Stomach (tissue), 9 donors: ENCODE data around the gene CGB7. TPM values are rescaled to one million over a fixed set of nuclear protein-coding genes. Genes with fewer than 3 reads are reported as not detected.
A peak's percentile ranks its signal among the peaks of the same experiment; 100 is the strongest.
"Not testable (repeated sequence)": the region's sequence is repeated elsewhere in the genome, so short reads cannot be mapped to it uniquely, and the experiment has no call there.

Experiments
- DNase-seq, 2 donors: peaks; one replicate each; pipeline versions ENCODE4 v3.0.0 to v3.0.0-alpha.2; 2013 to 2019
- H3K27ac ChIP-seq, 5 donors: fragments of 200-600 bp in 4 of 5; sonication (generic) in 4 of 5; one replicate each; pipeline ENCODE4 v1.5.1; 2013 to 2019; ENCODE audit warnings: mild to moderate bottlenecking in 1 of 5, moderate library complexity in 1 of 5
- H3K27me3 ChIP-seq, 3 donors: fragments of 200-600 bp; sonication (generic); one replicate each; pipeline ENCODE4 v1.5.1; 2017 to 2019; ENCODE audit warnings: mixed run types in 1 of 3
- H3K36me3 ChIP-seq, 4 donors: fragments of 200-600 bp; sonication (generic); 1 replicate in 3 of 4; 2 replicates in 1 of 4; pipeline ENCODE4 v1.5.1; 2016 to 2019
- H3K4me1 ChIP-seq, 4 donors: fragments of 200-600 bp; sonication (generic); one replicate each; pipeline ENCODE4 v1.5.1; 2016 to 2019
- H3K4me3 ChIP-seq, 4 donors: fragments of 200-600 bp; sonication (generic) in 3 of 4; one replicate each; pipeline ENCODE4 v1.5.1; 2016 to 2019; ENCODE audit warnings: mild to moderate bottlenecking in 1 of 4
- H3K9me3 ChIP-seq, 4 donors: fragments of 200-600 bp; sonication (generic); one replicate each; pipeline ENCODE4 v1.5.1; 2016 to 2019
- EP300 ChIP-seq: sonication (generic); formaldehyde crosslinking; IDR thresholded peaks from one replicate; pipeline ENCODE4 v1.6.1; 2017; ENCODE audit warnings: antibody characterized with exemption
- POLR2A ChIP-seq, 4 donors: fragments of 450-650 bp; IDR thresholded peaks; one replicate each; pipeline ENCODE4 v1.6.1; 2016; ENCODE audit warnings: antibody characterized with exemption in 4 of 4, control low read depth in 2 of 4, mild to moderate bottlenecking in 1 of 4, moderate library complexity in 1 of 4
- POLR2AphosphoS5 ChIP-seq, 3 donors: sonication (generic); formaldehyde crosslinking; IDR thresholded peaks; one replicate each; pipeline ENCODE4 v1.6.1; 2016; ENCODE audit warnings: antibody characterized with exemption in 3 of 3
- WGBS, 5 donors: extraction: QIAGEN DNeasy Blood & Tissue Kit in 3 of 5; methylation state at CpG; one replicate each; pipeline versions ENCODE4 v1.1.5 to v1.1.7; 2013 to 2018; 5-methylcytosine and 5-hydroxymethylcytosine counted together
- intact Hi-C: fragments of 100-400 bp; cut with DNase I; formaldehyde crosslinking; loops from one replicate; pipeline ENCODE4 v1.15.1; 2023; ENCODE audit warnings: low total_unique reads
- polyA plus RNA-seq, 3 donors: library from polyadenylated mRNA; stranded (reverse); fragments of 200-250 nt; gene quantifications; one replicate each; pipeline ENCODE4 v1.2.3, GENCODE V29; 2013
- total RNA-seq, 5 donors: library from RNA; depleted of rRNA; stranded (reverse); fragments of >200 nt; gene quantifications; one replicate each; pipeline versions ENCODE4 v1.1.0 to v1.2.3, GENCODE V29; 2014 to 2016
- TF ChIP-seq, protein P1 (sequence below), 7 experiments: fragments of 450-650 bp in 4 of 7; fragments of 200-600 bp in 3 of 7; sonication (generic) in 3 of 7; IDR thresholded peaks; one replicate each; pipeline ENCODE4 v1.5.1; 2016 to 2019; ENCODE audit warnings: antibody characterized with exemption in 7 of 7, control low read depth in 2 of 7, mild to moderate bottlenecking in 1 of 7
- donor health status: healthy with polysubstance abuse.
- donor health status: Bipolar disorder and iron deficiency.
- donor health status: healthy.

Gene CGB7
- total and polyA plus RNA-seq, 8 donors: 3.8 TPM; not detected in 7

DNA sequence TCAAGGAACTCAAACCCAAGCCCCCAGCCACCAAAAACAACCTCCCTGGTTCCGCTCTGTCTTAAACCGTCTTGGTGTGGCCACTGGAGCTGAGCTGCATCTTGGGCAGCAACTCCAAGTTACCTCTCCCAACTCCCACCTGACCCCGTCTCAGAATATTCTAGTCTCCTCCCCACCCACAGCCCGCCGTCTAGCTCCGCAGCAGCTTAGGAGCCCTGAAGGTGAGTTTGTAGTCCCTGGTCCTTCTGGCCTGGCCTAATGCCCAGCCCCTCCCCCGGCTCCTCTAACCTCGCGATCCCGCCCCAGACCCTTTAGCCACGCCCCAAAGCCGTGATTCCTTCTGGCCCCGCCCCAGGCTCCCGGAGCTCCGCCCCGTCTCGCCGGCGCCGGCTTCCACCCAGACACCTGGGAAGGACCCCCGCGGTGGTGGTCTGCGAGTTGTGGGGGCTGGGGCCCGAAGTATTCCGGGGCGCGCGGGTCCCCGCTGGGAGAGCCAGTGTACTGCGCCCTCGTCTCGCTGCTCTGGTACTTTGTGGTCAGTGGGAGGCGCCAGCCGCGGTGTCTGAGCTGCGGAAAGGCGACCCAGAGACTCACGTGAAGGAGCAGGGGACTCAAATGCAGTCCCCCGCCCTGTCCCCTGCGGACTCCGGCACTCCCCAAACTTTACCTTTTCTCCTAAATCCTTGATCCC is 38.2 kb downstream of the CGB7 start:
- H3K9me3 ChIP-seq: no peaks in the 10 kb centered on the region
- peaks cover 22 to 27% (median 25%) of the 10 kb centered on the region in 4 donors for H3K4me1 ChIP-seq
- no peak overlapping the region for H3K27ac ChIP-seq
- peaks cover 0 to 22% (median 21%) of the 10 kb centered on the region in 4 donors for H3K36me3 ChIP-seq
- 8 to 23% (median 11%) methylated on average over 14 to 41 of the region's 41 CpGs for WGBS, 5 donors
- peak; percentile 71 to 83 for DNase-seq
- peak overlapping the region; percentile 49 to 62 (median 50) for H3K4me3 ChIP-seq
- no peak for TF ChIP-seq POLR2A (IDR thresholded peaks at IDR 0.05)
- no peak for TF ChIP-seq EP300
- TF ChIP-seq, protein P1, sequence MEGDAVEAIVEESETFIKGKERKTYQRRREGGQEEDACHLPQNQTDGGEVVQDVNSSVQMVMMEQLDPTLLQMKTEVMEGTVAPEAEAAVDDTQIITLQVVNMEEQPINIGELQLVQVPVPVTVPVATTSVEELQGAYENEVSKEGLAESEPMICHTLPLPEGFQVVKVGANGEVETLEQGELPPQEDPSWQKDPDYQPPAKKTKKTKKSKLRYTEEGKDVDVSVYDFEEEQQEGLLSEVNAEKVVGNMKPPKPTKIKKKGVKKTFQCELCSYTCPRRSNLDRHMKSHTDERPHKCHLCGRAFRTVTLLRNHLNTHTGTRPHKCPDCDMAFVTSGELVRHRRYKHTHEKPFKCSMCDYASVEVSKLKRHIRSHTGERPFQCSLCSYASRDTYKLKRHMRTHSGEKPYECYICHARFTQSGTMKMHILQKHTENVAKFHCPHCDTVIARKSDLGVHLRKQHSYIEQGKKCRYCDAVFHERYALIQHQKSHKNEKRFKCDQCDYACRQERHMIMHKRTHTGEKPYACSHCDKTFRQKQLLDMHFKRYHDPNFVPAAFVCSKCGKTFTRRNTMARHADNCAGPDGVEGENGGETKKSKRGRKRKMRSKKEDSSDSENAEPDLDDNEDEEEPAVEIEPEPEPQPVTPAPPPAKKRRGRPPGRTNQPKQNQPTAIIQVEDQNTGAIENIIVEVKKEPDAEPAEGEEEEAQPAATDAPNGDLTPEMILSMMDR (IDR thresholded peaks at IDR 0.05): no peak
- TF ChIP-seq POLR2AphosphoS5 (IDR thresholded peaks at IDR 0.05): no peak
- peaks cover 0 to 46% (median 15%) of the 10 kb centered on the region in 3 donors for H3K27me3 ChIP-seq
- intact Hi-C loops: no loop called here

DNA sequence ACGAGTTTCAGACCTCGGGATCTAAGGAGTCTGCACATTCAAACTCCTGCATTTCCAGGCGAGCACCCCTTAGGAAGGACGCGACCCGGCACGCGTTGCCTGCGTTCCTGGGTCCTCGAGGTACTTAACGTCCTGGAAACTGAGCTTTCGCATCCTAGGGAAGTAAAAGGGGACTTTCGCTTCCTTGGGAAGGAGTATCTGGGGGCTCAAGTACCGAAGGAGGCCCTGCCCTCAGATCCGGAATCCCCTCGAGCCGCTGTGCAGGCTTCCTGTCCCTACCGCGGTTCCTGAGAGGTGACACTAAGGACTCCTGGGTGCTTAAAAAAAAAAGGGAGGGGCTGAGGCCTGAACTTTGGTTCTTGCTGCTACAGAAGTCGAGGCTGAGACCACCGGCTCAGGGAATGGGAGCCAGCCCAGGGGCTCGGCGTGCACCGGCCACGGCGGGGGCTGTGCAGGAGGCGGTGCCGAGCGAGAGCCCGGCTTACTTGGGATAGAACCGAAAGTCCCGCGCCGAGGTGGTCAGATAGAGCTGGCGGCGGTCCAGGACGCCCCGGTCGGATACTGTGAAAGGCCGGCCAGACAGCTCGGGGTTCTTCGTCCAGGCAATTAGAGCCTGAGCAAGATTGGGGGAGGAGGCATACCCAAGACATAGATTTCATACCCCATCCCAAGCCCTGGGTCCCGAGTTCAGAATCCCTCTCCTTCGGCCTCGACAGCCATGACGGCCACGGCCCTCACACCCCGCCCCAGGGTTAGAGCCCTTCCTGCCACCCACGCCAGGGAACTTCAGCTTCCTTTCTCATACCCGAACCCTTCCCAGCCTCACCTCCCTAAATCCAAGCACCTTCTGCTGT is 38.9 kb downstream of the CGB7 start:
- Histone ChIP-seq H3K27me3 (peaks cover 0 to 46% (median 15%) of the 10 kb centered on the region in 3 donors), H3K4me1 (peaks cover 22 to 27% (median 25%) of the 10 kb centered on the region in 4 donors), H3K4me3 (peak overlapping the region; percentile 49 to 62 (median 50)), H3K36me3 (peaks cover 0 to 30% (median 29%) of the 10 kb centered on the region in 4 donors)
- H3K9me3 ChIP-seq, intact Hi-C loops, H3K27ac ChIP-seq: not testable (repeated sequence)
- DNase-seq: peak in 1 of 2 donors; percentile 48
- 2 to 14% (median 5%) methylated on average over 27 to 50 of the region's 50 CpGs for WGBS, 5 donors

DNA sequence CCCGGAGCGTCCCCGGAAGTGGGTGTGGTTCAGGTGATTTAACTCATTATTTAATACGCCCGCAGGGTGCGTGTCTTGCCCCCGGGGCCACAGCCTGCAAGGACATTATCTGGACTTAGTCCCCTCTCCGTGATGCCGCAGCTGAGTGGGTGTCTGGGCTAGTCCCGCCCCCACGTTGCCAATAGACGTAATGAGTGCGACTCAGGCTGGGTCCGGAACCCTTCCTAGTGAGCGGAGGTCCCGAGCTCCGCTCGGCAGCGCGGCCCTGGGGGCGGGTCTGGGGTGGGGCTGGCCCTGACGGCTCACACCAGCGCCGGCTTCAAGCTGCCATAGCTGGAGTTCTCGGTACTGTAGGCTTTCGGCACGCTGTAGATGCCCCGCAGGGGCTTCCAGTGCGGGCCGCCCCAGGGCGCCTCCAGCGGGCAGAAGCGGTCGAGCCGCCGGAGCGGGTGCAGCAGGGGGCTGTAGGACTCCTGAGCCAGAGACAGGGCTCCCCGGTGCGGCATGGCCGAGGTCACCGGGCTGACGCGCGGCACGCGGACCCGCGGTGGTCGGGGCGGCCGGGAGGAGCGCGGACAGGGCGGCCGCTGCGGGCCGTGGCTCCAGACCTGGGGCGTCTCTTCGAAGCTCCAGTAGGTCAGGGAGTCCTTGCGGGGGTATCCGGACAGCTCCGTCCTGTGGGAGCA is 39.7 kb downstream of the CGB7 start:
- Histone ChIP-seq H3K4me3 (peak overlapping the region; percentile 49 to 62 (median 50)), H3K4me1 (peaks cover 22 to 27% (median 25%) of the 10 kb centered on the region in 4 donors), H3K27ac (peak overlapping the region in 1 of 5 donors; percentile 32), H3K9me3 (no peaks in the 10 kb centered on the region), H3K27me3 (peaks cover 0 to 46% (median 15%) of the 10 kb centered on the region in 3 donors), H3K36me3 (peaks cover 0 to 38% (median 36%) of the 10 kb centered on the region in 4 donors)
- TF ChIP-seq POLR2A (IDR thresholded peaks at IDR 0.05): no peak
- TF ChIP-seq, protein P1 (IDR thresholded peaks at IDR 0.05): peak in 2 of 7 experiments; percentile 34 to 41
- TF ChIP-seq EP300: no peak
- TF ChIP-seq POLR2AphosphoS5 (IDR thresholded peaks at IDR 0.05): peak in 1 of 3 donors; percentile 6
- intact Hi-C loops: no loop called here
- DNase-seq: peak; percentile 53 to 82
- 0 to 1% (median 1%) methylated on average over 14 to 62 of the region's 62 CpGs for WGBS, 5 donors

DNA sequence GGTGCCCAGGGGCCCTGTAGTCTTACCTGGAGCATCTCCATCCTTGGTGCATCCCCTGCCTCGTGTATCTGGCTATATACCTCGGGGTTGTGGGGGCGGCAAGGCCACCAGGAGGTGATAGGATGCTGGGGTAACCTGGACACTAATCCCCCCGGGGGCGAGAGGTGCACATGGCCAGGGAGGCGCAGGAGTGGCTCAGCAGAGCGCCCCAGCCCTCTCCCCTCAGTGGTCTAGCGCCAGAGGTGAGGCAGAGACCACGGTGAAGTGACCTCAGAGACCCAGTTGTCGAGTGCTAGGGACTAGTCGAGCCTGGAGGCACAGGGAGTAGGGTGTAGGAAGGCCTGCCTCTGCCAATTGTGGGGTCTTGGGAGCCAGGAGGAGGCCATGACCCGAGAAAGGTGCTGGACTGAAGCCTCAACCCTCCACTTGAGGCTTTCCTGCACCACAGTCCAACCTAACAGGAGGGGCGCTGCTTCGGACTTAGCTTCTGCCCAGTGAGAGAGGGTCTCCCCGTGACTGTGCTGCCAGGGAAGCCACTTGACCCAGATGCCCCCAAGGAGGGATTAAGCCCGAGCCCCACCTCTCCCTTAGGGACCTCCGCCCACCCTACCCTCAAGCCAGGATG is 40.4 kb downstream of the CGB7 start, which contains the start of gene LHB:
Gene LHB, minus strand, starts transcription at position 51 of the 625 bp plus-strand sequence. Its CDS starts 10 bp downstream, at position 41.
- TF ChIP-seq, protein P1 (IDR thresholded peaks at IDR 0.05): no peak
- TF ChIP-seq EP300: no peak
- no peak for TF ChIP-seq POLR2AphosphoS5 (IDR thresholded peaks at IDR 0.05)
- no peak for TF ChIP-seq POLR2A (IDR thresholded peaks at IDR 0.05)
- H3K9me3 ChIP-seq: no peaks in the 10 kb centered on the region
- H3K36me3 ChIP-seq: peaks cover under 1 to 44% (median 42%) of the 10 kb centered on the region in 4 donors
- WGBS, 5 donors: 39 to 95% (median 66%) methylated on average over 8 to 17 of the region's 17 CpGs
- intact Hi-C loops: no loop called here
- H3K4me1 ChIP-seq: peaks cover 22 to 27% (median 25%) of the 10 kb centered on the region in 4 donors
- peaks cover 0 to 42% (median 15%) of the 10 kb centered on the region in 3 donors for H3K27me3 ChIP-seq
- H3K4me3 ChIP-seq: peak within 1 kb of the TSS; percentile 49 to 62 (median 50)
- no peak for DNase-seq
- H3K27ac ChIP-seq: peak within 1 kb of the TSS in 1 of 5 donors; percentile 32
